ENCODE data around the gene GAPDHS. TPM values are rescaled to one million over a fixed set of nuclear protein-coding genes. Genes with fewer than 3 reads are reported as not detected.

GAPDHS gene
- total RNA-seq, 1 donor from 2014 or later: not detected

DNA sequence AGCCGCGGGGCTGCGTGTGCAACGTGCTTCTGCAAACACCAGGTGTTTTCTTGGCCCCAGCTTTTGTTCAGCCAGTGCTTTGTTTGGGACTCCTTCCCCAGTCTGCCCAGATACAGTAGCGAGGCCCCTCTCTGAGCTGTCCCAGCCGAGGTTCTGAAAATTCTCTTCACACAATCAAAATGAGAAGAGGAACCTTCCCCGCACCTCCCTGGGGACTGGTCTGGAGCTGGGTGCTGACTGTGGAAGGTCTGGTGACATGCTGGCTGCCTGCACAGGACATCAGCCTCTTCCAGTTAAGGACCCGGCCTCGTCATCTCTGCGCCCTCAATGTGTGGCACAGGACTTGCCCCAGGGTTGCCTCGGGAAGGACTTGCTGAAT, 26.0 kb downstream of the GAPDHS start:
- no peak for DNase-seq (ENCODE audit: low spot score)
- Mint-ChIP-seq H3K27ac (ENCODE audit: unreplicated experiment) (no peak overlapping the region), H3K9me3 (ENCODE audit: unreplicated experiment) (no peaks in the 10 kb centered on the region), H3K4me3 (ENCODE audit: unreplicated experiment) (no peak overlapping the region), H3K36me3 (ENCODE audit: low read depth, unreplicated experiment) (peaks cover 4% of the 10 kb centered on the region), H3K4me1 (ENCODE audit: unreplicated experiment) (peaks cover 3% of the 10 kb centered on the region), H3K27me3 (ENCODE audit: unreplicated experiment) (peaks cover 41% of the 10 kb centered on the region)
- TF ChIP-seq, protein P1, sequence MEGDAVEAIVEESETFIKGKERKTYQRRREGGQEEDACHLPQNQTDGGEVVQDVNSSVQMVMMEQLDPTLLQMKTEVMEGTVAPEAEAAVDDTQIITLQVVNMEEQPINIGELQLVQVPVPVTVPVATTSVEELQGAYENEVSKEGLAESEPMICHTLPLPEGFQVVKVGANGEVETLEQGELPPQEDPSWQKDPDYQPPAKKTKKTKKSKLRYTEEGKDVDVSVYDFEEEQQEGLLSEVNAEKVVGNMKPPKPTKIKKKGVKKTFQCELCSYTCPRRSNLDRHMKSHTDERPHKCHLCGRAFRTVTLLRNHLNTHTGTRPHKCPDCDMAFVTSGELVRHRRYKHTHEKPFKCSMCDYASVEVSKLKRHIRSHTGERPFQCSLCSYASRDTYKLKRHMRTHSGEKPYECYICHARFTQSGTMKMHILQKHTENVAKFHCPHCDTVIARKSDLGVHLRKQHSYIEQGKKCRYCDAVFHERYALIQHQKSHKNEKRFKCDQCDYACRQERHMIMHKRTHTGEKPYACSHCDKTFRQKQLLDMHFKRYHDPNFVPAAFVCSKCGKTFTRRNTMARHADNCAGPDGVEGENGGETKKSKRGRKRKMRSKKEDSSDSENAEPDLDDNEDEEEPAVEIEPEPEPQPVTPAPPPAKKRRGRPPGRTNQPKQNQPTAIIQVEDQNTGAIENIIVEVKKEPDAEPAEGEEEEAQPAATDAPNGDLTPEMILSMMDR (IDR thresholded peaks at IDR 0.05; ENCODE audit: unreplicated experiment): no peak

DNA sequence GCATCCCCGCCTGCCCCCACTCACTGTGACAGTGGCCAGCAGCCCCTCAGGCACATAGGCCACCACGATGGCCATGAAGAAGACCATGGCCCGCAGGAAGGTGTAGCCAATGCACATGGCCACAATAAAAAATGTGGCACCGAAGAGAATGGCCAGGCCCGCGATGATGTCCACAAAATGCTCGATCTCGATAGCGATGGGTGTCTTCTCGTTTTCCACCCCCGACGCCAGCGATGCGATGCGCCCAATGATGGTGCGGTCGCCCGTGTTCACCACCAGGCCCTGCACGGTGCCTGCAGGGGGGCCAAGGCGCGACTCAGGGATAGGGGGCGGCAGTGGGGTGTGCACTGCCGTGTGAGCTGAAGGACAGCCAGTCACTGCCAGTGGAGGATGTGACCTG, 26.5 kb downstream of the GAPDHS start:
- Mint-ChIP-seq H3K4me3 (ENCODE audit: unreplicated experiment) (peak overlapping the region; percentile 21), H3K27ac (ENCODE audit: unreplicated experiment) (no peak overlapping the region), H3K9me3 (ENCODE audit: unreplicated experiment) (no peaks in the 10 kb centered on the region), H3K4me1 (ENCODE audit: unreplicated experiment) (peaks cover 3% of the 10 kb centered on the region), H3K36me3 (ENCODE audit: low read depth, unreplicated experiment) (peaks cover 4% of the 10 kb centered on the region), H3K27me3 (ENCODE audit: unreplicated experiment) (peaks cover 41% of the 10 kb centered on the region)
- TF ChIP-seq, protein P1 (IDR thresholded peaks at IDR 0.05; ENCODE audit: unreplicated experiment): no peak
- no peak for DNase-seq (ENCODE audit: low spot score)

DNA sequence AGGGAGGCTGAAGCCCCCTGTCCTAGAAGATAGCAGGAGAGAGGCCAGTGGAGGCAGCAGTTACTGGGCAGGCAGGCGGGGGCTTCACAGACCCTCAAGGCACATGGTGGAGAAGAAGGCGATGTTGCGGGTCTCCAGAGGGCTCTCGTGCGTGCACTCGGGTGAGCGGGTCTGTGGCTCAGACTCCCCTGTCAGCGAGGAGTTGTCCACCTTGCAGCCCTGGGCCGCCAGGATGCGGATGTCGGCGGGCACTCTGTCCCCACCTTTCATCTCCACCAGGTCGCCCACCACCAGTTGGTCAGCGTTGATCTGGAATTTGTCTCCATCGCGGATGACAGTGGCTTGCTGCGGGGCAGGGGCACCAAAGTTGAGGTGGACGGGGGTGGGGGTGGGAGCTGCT, 27.0 kb downstream of the GAPDHS start:
- Mint-ChIP-seq H3K4me3 (ENCODE audit: unreplicated experiment) (peak overlapping the region; percentile 21), H3K27ac (ENCODE audit: unreplicated experiment) (no peak overlapping the region), H3K4me1 (ENCODE audit: unreplicated experiment) (peaks cover 3% of the 10 kb centered on the region), H3K9me3 (ENCODE audit: unreplicated experiment) (no peaks in the 10 kb centered on the region), H3K27me3 (ENCODE audit: unreplicated experiment) (peaks cover 41% of the 10 kb centered on the region), H3K36me3 (ENCODE audit: low read depth, unreplicated experiment) (peaks cover 4% of the 10 kb centered on the region)
- DNase-seq (ENCODE audit: low spot score): no peak
- TF ChIP-seq, protein P1 (IDR thresholded peaks at IDR 0.05; ENCODE audit: unreplicated experiment): no peak

DNA sequence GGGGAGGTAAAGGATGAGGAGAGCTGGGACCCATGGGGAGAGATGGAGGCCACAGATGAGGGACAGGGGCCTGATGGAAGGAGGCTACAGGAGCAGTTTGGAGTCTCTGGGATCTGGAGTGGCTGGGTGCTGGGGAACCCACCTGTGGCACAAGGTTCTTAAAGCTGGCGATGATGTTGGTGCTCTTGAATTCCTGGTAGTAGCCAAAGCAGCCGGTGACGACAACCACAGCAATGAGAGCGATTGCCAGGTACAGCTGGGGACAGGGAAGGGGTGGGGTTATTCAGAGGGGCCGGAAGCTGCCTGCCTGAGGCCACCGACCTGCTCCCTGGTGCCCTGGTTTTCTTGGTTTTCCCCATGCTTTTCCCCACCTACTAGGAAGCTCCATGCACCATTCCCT, 27.4 kb downstream of the GAPDHS start:
- peaks cover 3% of the 10 kb centered on the region for H3K4me1 Mint-ChIP-seq (ENCODE audit: unreplicated experiment)
- H3K27me3 Mint-ChIP-seq (ENCODE audit: unreplicated experiment): peaks cover 45% of the 10 kb centered on the region
- TF ChIP-seq, protein P1 (IDR thresholded peaks at IDR 0.05; ENCODE audit: unreplicated experiment): no peak
- H3K9me3 Mint-ChIP-seq (ENCODE audit: unreplicated experiment): no peaks in the 10 kb centered on the region
- no peak overlapping the region for H3K27ac Mint-ChIP-seq (ENCODE audit: unreplicated experiment)
- peaks cover 4% of the 10 kb centered on the region for H3K36me3 Mint-ChIP-seq (ENCODE audit: low read depth, unreplicated experiment)
- no peak overlapping the region for H3K4me3 Mint-ChIP-seq (ENCODE audit: unreplicated experiment)
- DNase-seq (ENCODE audit: low spot score): no peak

DNA sequence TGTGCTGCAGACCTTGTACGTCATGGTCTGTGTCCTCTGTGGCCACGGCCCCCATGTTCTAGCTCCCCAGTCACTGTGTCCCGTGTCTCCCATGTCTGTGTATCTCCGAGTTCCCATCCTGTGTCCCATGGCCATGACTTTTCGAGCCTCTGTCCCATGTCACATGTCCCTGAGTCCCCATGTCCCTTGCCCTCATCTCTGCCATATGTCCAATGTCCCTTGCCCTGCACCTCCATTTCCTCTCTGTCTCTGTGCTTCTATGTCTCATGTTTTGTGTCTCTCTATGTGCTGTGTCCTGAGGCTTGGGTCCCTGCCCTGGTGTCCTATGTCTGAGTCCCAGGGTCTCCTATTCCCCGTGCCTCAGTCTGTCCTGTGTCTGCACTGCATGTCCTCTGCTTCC, 28.2 kb downstream of the GAPDHS start:
- H3K27ac Mint-ChIP-seq (ENCODE audit: unreplicated experiment): no peak overlapping the region

More for the DNA sequence above, 28.2 kb downstream of the GAPDHS start:
- H3K27me3 Mint-ChIP-seq (ENCODE audit: unreplicated experiment): peaks cover 42% of the 10 kb centered on the region
- H3K4me3 Mint-ChIP-seq (ENCODE audit: unreplicated experiment): peak overlapping the region; percentile 37
- H3K36me3 Mint-ChIP-seq (ENCODE audit: low read depth, unreplicated experiment): peaks cover 4% of the 10 kb centered on the region
- H3K9me3 Mint-ChIP-seq (ENCODE audit: unreplicated experiment): no peaks in the 10 kb centered on the region
- H3K4me1 Mint-ChIP-seq (ENCODE audit: unreplicated experiment): peaks cover 3% of the 10 kb centered on the region
- TF ChIP-seq, protein P1 (IDR thresholded peaks at IDR 0.05; ENCODE audit: unreplicated experiment): no peak
- no peak for DNase-seq (ENCODE audit: low spot score)

Data from endothelial cell (in vitro differentiated cells).